Pancreas (tissue), 10 donors: ENCODE results near the gene SMAD2. TPM values are rescaled to one million over a fixed set of nuclear protein-coding genes. Genes with fewer than 3 reads are reported as not detected.

Experiments
- ATAC-seq, 4 donors: fragments of 200-7000 bp; cut with Tn5 transposase; one replicate each; pipeline versions ENCODE4 v1.8.0 to v1.9.1; 2020; ENCODE audit warnings: mild to moderate bottlenecking in 4 of 4, moderate library complexity in 4 of 4
- DNase-seq, 6 donors: peaks; one replicate each; pipeline ENCODE4 v3.0.0-alpha.2; 2020
- FAIRE-seq: peaks from 2 replicates; lab custom pipeline; 2012; peaks lifted over from hg19 to GRCh38; lab: Jason Lieb, UNC
- H3K27ac ChIP-seq, 4 donors: fragments of 200-600 bp; sonication (generic); 1 replicate in 3 of 4; 2 replicates in 1 of 4; pipeline versions ENCODE4 v1.5.0 to v1.8.0; 2020
- H3K27me3 ChIP-seq, 4 donors: fragments of 200-600 bp; one replicate each; pipeline ENCODE4 v1.8.0; 2021
- H3K36me3 ChIP-seq, 3 donors: fragments of 200-600 bp; sonication (generic) in 1 of 3; one replicate each; pipeline versions ENCODE4 v1.5.0 to v1.8.0; 2020 to 2021
- H3K4me1 ChIP-seq, 3 donors: fragments of 200-600 bp; one replicate each; pipeline ENCODE4 v1.8.0; 2021
- H3K4me3 ChIP-seq, 4 donors: fragments of 200-600 bp; sonication (generic) in 2 of 4; one replicate each; pipeline versions ENCODE4 v1.5.0 to v1.8.0; 2020 to 2021
- H3K9me3 ChIP-seq, 4 donors: fragments of 200-600 bp; one replicate each; pipeline ENCODE4 v1.8.0; 2021
- WGBS, 2 donors: extraction: QIAGEN DNeasy Blood & Tissue Kit; methylation state at CpG; one replicate each; pipeline ENCODE4 v1.1.7; 2013; 5-methylcytosine and 5-hydroxymethylcytosine counted together
- intact Hi-C, 3 donors: fragments of 100-400 bp; cut with DNase I; formaldehyde crosslinking; loops; one replicate each; pipeline versions ENCODE4 v1.11.1 to v1.14.2; 2022
- polyA plus RNA-seq, 2 donors: library from polyadenylated mRNA; stranded (reverse); fragments of 200-250 nt; gene quantifications; one replicate each; pipeline ENCODE4 v1.2.3, GENCODE V29; 2013
- total RNA-seq, 6 donors: library from RNA; stranded (reverse); fragmentation: NEBNext Ultra II Directional in 4 of 6; extraction: Animal tissue kit (Norgen Biotek cat#: 25700) in 4 of 6; gene quantifications; one replicate each; pipeline versions ENCODE4 v1.2.1 to v1.2.4, GENCODE V29; 2021 to 2023
- TF ChIP-seq, protein P1 (sequence below), 4 donors: fragments of 200-600 bp; sonication (generic) in 3 of 4; IDR thresholded peaks; one replicate each; pipeline versions ENCODE4 v1.5.0 to v1.8.0; 2021; ENCODE audit warnings: antibody characterized with exemption in 4 of 4
- donor health status: healthy with polysubstance abuse.
- donor health status: DM: no; HTN: no; CAD: no; lungs with moderate emphysema.
- donor health status: DM: no; HTN: no; CAD: no.
- donor health status: control.
- donor health status: control.
- donor health status: Bipolar disorder and iron deficiency.
- donor health status: DM: yes; HTN: yes; CAD: no.
- donor health status: DM: no; HTN: no; CAD: no.
- donor health status: DM: no; HTN: no; CAD: no.
- donor health status: DM: yes; HTN: yes; CAD: no.

The SMAD2 gene
- total and polyA plus RNA-seq, 8 donors: 8.7 to 71.2 (median 46.9) TPM

- Histone ChIP-seq H3K27ac (no peak overlapping the region), H3K27me3 (no peaks in the 10 kb centered on the region), H3K36me3 (no peaks in the 10 kb centered on the region), H3K4me3 (no peak overlapping the region), H3K4me1 (peaks cover 0 to 15% (median 12%) of the 10 kb centered on the region in 3 donors), H3K9me3 (no peaks in the 10 kb centered on the region)
- FAIRE-seq (no peak), ATAC-seq (no peak), DNase-seq (no peak)
- TF ChIP-seq, protein P1, sequence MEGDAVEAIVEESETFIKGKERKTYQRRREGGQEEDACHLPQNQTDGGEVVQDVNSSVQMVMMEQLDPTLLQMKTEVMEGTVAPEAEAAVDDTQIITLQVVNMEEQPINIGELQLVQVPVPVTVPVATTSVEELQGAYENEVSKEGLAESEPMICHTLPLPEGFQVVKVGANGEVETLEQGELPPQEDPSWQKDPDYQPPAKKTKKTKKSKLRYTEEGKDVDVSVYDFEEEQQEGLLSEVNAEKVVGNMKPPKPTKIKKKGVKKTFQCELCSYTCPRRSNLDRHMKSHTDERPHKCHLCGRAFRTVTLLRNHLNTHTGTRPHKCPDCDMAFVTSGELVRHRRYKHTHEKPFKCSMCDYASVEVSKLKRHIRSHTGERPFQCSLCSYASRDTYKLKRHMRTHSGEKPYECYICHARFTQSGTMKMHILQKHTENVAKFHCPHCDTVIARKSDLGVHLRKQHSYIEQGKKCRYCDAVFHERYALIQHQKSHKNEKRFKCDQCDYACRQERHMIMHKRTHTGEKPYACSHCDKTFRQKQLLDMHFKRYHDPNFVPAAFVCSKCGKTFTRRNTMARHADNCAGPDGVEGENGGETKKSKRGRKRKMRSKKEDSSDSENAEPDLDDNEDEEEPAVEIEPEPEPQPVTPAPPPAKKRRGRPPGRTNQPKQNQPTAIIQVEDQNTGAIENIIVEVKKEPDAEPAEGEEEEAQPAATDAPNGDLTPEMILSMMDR (IDR thresholded peaks at IDR 0.05): no peak
- intact Hi-C loops: no loop called here
- WGBS, 2 donors: 95 to 97% methylated on average over 6 of the region's 6 CpGs
Measured at GRCh38 chr18:47919916-47920315, 10.5 kb downstream of the SMAD2 start.

GRCh38 chr18:47917923-47918610 is 12.4 kb downstream of the SMAD2 start:
- ATAC-seq (no peak), DNase-seq (no peak), FAIRE-seq (no peak)
- Histone ChIP-seq H3K36me3 (no peaks in the 10 kb centered on the region), H3K27ac (no peak overlapping the region), H3K27me3 (no peaks in the 10 kb centered on the region), H3K4me3 (no peak overlapping the region), H3K4me1 (peaks cover 8 to 26% (median 26%) of the 10 kb centered on the region in 3 donors), H3K9me3 (no peaks in the 10 kb centered on the region)
- TF ChIP-seq, protein P1 (IDR thresholded peaks at IDR 0.05): no peak
- WGBS, 2 donors: 76% methylated on average over 8 of the region's 8 CpGs
- intact Hi-C loops: no loop called here

DNA sequence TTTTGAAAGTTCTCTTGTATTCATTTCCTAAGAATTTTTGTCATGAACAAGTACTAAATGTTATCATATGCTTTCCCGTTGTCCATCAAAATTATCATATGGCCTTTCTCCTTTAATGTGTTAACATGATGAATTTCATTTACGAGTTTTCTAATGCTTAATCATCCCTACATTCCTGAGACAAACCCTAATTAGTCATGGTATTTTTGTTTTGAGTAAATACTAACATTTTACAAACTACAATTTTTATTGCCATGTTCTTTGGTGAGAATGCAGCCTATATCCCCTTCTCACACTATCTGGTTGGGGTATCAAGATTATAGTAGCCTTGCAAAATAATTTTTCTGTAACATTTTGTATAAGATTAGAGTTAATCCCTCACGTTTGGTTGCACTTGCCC is 14.5 kb downstream of the SMAD2 start:
- FAIRE-seq: no peak
- H3K27ac ChIP-seq: no peak overlapping the region
- H3K4me1 ChIP-seq: peaks cover 8 to 18% (median 18%) of the 10 kb centered on the region in 3 donors
- no peaks in the 10 kb centered on the region for H3K27me3 ChIP-seq
- ATAC-seq: no peak
- TF ChIP-seq, protein P1 (IDR thresholded peaks at IDR 0.05): no peak
- intact Hi-C loops: no loop called here
- no peak for DNase-seq
- no peaks in the 10 kb centered on the region for H3K9me3 ChIP-seq
- no peak overlapping the region for H3K4me3 ChIP-seq
- H3K36me3 ChIP-seq: no peaks in the 10 kb centered on the region
- WGBS, 2 donors: 75 to 86% methylated on average over 3 of the region's 3 CpGs

DNA sequence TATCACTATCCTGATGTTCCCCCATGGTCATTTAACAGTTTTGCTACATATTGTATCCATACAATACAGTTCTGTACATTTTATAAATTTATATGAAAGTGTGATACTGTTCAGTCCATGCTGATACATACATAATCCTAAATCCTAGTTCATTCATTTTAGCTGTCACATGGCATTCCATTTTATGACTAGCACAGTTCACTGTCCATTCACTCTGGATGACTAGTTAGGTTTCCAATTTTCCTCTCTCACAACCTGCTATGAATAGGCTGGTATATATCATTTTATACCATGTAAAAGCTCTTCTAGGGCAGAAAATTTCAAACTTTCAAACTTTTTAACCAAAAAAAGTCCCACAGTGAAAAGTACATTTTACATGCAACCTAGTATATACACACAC is 15.2 kb downstream of the SMAD2 start:
- TF ChIP-seq, protein P1 (IDR thresholded peaks at IDR 0.05): no peak
- Histone ChIP-seq H3K4me1 (peaks cover 8 to 18% (median 18%) of the 10 kb centered on the region in 3 donors), H3K9me3 (no peaks in the 10 kb centered on the region), H3K27ac (no peak overlapping the region), H3K27me3 (no peaks in the 10 kb centered on the region), H3K36me3 (no peaks in the 10 kb centered on the region), H3K4me3 (no peak overlapping the region)
- intact Hi-C loops: no loop called here
- ATAC-seq (no peak), FAIRE-seq (no peak), DNase-seq (no peak)
